Chondrocyte (in vitro differentiated cells): ENCODE measurements around the gene FNBP1. TPM values are rescaled to one million over a fixed set of nuclear protein-coding genes. Genes with fewer than 3 reads are reported as not detected.

Experiments
- DNase-seq: peaks from one replicate; pipeline ENCODE4 v3.0.0; 2021; ENCODE audit warnings: mixed read lengths, low spot score
- H3K27ac Mint-ChIP-seq: one replicate; pipeline ENCODE4 v1.8.0; 2021; ENCODE audit warnings: mild to moderate bottlenecking, moderate library complexity, mixed read lengths; ENCODE audit not compliant: unreplicated experiment
- H3K27me3 Mint-ChIP-seq: 2 replicates; pipeline ENCODE4 v1.8.0; 2021; ENCODE audit warnings: low read depth, mixed read lengths
- H3K36me3 Mint-ChIP-seq: 2 replicates; pipeline ENCODE4 v1.8.0; 2021; ENCODE audit warnings: low read depth, mixed read lengths
- H3K4me1 Mint-ChIP-seq: 2 replicates; pipeline ENCODE4 v1.8.0; 2021; ENCODE audit warnings: low read depth, mild to moderate bottlenecking, mixed read lengths
- H3K4me3 Mint-ChIP-seq: one replicate; pipeline ENCODE4 v1.8.0; 2021; ENCODE audit warnings: mild to moderate bottlenecking, moderate library complexity, mixed read lengths; ENCODE audit not compliant: unreplicated experiment
- H3K9me3 Mint-ChIP-seq: 2 replicates; pipeline ENCODE4 v1.8.0; 2021; ENCODE audit warnings: low read depth, mixed read lengths
- CTCF ChIP-seq: fragments of 200-600 bp; sonication (generic); IDR thresholded peaks from 2 replicates; pipeline ENCODE4 v1.5.0; 2021; ENCODE audit warnings: antibody characterized with exemption, mild to moderate bottlenecking, moderate library complexity
- total RNA-seq: library from RNA; stranded (reverse); gene quantifications from 3 replicates; pipeline ENCODE4 v1.2.1, GENCODE V29; 2021

Gene FNBP1
- total RNA-seq, 1 donor from 2014 or later, result 61.2 TPM

- Mint-ChIP-seq H3K4me1 (peaks cover 58% of the 10 kb centered on the region), H3K27ac (peak overlapping the region; percentile 86), H3K36me3 (peaks cover under 1% of the 10 kb centered on the region), H3K27me3 (no peaks in the 10 kb centered on the region), H3K4me3 (no peak overlapping the region), H3K9me3 (no peaks in the 10 kb centered on the region)
- DNase-seq, result no peak
- no peak for TF ChIP-seq CTCF
Observed at GRCh38 chr9:129934780-129935179, 108.2 kb downstream of the FNBP1 start.

GRCh38 chr9:129934041-129934591 is 108.9 kb downstream of the FNBP1 start:
- Mint-ChIP-seq H3K4me1 (peaks cover 51% of the 10 kb centered on the region), H3K27me3 (no peaks in the 10 kb centered on the region), H3K4me3 (no peak overlapping the region), H3K27ac (peak overlapping the region; percentile 86), H3K36me3 (peaks cover 2% of the 10 kb centered on the region), H3K9me3 (no peaks in the 10 kb centered on the region)
- DNase-seq, result no peak
- no peak for TF ChIP-seq CTCF

- no peaks in the 10 kb centered on the region for H3K27me3 Mint-ChIP-seq
- no peaks in the 10 kb centered on the region for H3K9me3 Mint-ChIP-seq
- H3K4me3 Mint-ChIP-seq, result no peak overlapping the region
- peaks cover 44% of the 10 kb centered on the region for H3K4me1 Mint-ChIP-seq
- H3K36me3 Mint-ChIP-seq, result peaks cover 2% of the 10 kb centered on the region
- H3K27ac Mint-ChIP-seq, result peak overlapping the region; percentile 86
- TF ChIP-seq CTCF, result no peak
- no peak for DNase-seq
Observed at GRCh38 chr9:129933185-129934040, 109.6 kb downstream of the FNBP1 start.

- no peaks in the 10 kb centered on the region for H3K9me3 Mint-ChIP-seq
- DNase-seq, result no peak
- peak overlapping the region; percentile 86 for H3K27ac Mint-ChIP-seq
- H3K4me3 Mint-ChIP-seq, result no peak overlapping the region
- no peak for TF ChIP-seq CTCF
- no peaks in the 10 kb centered on the region for H3K27me3 Mint-ChIP-seq
- H3K36me3 Mint-ChIP-seq, result peaks cover 4% of the 10 kb centered on the region
- H3K4me1 Mint-ChIP-seq, result peaks cover 36% of the 10 kb centered on the region
Observed at GRCh38 chr9:129932303-129933151, 110.5 kb downstream of the FNBP1 start.

GRCh38 chr9:129930743-129931142 is 112.2 kb downstream of the FNBP1 start:
- no peak for DNase-seq
- Mint-ChIP-seq H3K27ac (peak overlapping the region; percentile 22), H3K4me1 (peaks cover 35% of the 10 kb centered on the region), H3K27me3 (no peaks in the 10 kb centered on the region), H3K4me3 (no peak overlapping the region), H3K36me3 (peaks cover 10% of the 10 kb centered on the region), H3K9me3 (no peaks in the 10 kb centered on the region)
- no peak for TF ChIP-seq CTCF
